PC-9 (cell line): ENCODE data around the gene SORCS2.

Source experiments
- CTCF ChIP-seq: fragments of 200-600 bp; sonication (generic); conservative IDR thresholded peaks from 2 replicates; pipeline ENCODE4 v1.6.1; 2017; ENCODE audit warnings: mixed run types, antibody characterized with exemption, mild to moderate bottlenecking, moderate library complexity
- EZH2 ChIP-seq: fragments of 200-600 bp; sonication (generic); IDR thresholded peaks from 2 replicates; pipeline ENCODE4 v1.8.0; 2017; ENCODE audit warnings: antibody characterized with exemption, low read depth

GRCh38 chr4:7666011-7666410 is 473.7 kb downstream of the SORCS2 start:
- no peak for TF ChIP-seq CTCF
- no peak for TF ChIP-seq EZH2
